ENCODE results near the gene APAF1.

- TF ChIP-seq TAF1 (IDR thresholded peaks at IDR 0.05; ENCODE audit: borderline replicate concordance, low read depth, low read length) = no peak
- TF ChIP-seq POLR2AphosphoS5 (IDR thresholded peaks at IDR 0.05; ENCODE audit: low read depth, low read length) = no peak
These were observed 92.2 kb downstream of the APAF1 start for GRCh38 chr12:98737322-98737712.
